ENCODE measurements around the gene PAX5.

DNA sequence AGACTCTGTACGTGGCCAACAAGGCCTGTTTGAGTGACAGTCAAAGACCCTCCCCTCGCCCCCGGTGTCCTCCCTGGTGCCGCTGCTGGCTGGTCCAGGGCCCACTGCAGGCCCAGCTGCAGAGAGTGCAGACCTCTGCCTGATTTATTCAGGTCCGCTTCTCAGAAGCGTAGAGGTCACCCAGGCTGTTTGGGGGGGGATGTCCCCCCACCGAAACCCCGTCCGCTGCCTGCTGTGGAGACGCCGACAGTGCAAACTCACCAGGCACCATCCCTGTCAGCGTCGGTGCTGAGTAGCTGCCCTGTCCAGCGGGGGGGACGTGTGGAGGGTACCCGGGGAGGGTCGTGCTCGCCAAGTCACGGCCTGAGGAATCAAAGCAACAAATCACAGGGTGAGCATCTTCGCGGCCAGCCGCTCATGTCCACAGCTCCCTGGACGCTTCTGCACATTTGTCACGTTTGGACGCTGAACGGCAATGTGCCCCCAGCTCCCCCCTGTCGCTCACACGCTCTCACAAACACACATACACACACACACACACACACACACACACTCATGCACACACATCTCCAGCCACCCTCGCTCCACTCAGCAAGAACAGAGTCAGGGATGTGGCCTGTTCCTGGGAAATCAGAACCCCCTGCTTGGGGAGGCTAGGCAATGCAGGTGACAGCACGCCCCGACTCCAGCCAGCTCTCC is 152.2 kb downstream of the PAX5 start:
- TF ChIP-seq, protein P1, sequence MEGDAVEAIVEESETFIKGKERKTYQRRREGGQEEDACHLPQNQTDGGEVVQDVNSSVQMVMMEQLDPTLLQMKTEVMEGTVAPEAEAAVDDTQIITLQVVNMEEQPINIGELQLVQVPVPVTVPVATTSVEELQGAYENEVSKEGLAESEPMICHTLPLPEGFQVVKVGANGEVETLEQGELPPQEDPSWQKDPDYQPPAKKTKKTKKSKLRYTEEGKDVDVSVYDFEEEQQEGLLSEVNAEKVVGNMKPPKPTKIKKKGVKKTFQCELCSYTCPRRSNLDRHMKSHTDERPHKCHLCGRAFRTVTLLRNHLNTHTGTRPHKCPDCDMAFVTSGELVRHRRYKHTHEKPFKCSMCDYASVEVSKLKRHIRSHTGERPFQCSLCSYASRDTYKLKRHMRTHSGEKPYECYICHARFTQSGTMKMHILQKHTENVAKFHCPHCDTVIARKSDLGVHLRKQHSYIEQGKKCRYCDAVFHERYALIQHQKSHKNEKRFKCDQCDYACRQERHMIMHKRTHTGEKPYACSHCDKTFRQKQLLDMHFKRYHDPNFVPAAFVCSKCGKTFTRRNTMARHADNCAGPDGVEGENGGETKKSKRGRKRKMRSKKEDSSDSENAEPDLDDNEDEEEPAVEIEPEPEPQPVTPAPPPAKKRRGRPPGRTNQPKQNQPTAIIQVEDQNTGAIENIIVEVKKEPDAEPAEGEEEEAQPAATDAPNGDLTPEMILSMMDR (IDR thresholded peaks at IDR 0.05; ENCODE audit: low read depth, low read length, poor library complexity, severe bottlenecking): no peak
- TF ChIP-seq EZH2phosphoT487 (IDR thresholded peaks at IDR 0.05; ENCODE audit: borderline replicate concordance, low read length): no peak

Data from DOHH2 (cell line).